ENCODE measurements around the gene BCAS1.
A peak's percentile ranks its signal among the peaks of the same experiment; 100 is the strongest.
"Not testable (repeated sequence)": the region's sequence is repeated elsewhere in the genome, so short reads cannot be mapped to it uniquely, and the experiment has no call there.

BCAS1 gene

GRCh38 chr20:53940907-53941545, 129.4 kb downstream of the BCAS1 start:
- DNase-seq: peak; percentile 49 to 76 (median 66)

- no peak for DNase-seq
These were observed 130.1 kb downstream of the BCAS1 start for GRCh38 chr20:53940360-53940702.

- DNase-seq: peak; percentile 97 to 98 (median 98)
These were observed 130.6 kb downstream of the BCAS1 start for GRCh38 chr20:53939572-53940359.

- DNase-seq: peak in 1 of 4 experiments; percentile 28
These were observed 131.2 kb downstream of the BCAS1 start for GRCh38 chr20:53939190-53939571.

GRCh38 chr20:53938739-53939138, 131.7 kb downstream of the BCAS1 start:
- DNase-seq: no peak

GRCh38 chr20:53937929-53938367, 132.4 kb downstream of the BCAS1 start:
- DNase-seq: peak; percentile 58 to 82 (median 76)

GRCh38 chr20:53937339-53937741, 133.1 kb downstream of the BCAS1 start:
- peak in 3 of 4 experiments; percentile 21 to 36 (median 32) for DNase-seq

GRCh38 chr20:53935344-53936084, 134.9 kb downstream of the BCAS1 start:
- DNase-seq: peak; percentile 38 to 70 (median 62)

- DNase-seq: peak; percentile 64 to 78 (median 73)
These were observed 135.7 kb downstream of the BCAS1 start for GRCh38 chr20:53934421-53935343.

GRCh38 chr20:53933232-53933846, 137.1 kb downstream of the BCAS1 start:
- no peak for DNase-seq

GRCh38 chr20:53932655-53933192, 137.7 kb downstream of the BCAS1 start:
- not testable (repeated sequence) for DNase-seq

- DNase-seq: no peak
These were observed 138.8 kb downstream of the BCAS1 start for GRCh38 chr20:53931597-53931996.

GRCh38 chr20:53930651-53931504, 139.5 kb downstream of the BCAS1 start:
- peak in 2 of 4 experiments; percentile 60 to 64 for DNase-seq

- no peak for DNase-seq
These were observed 140.3 kb downstream of the BCAS1 start for GRCh38 chr20:53929974-53930650.

GRCh38 chr20:53929399-53929798, 141.0 kb downstream of the BCAS1 start:
- DNase-seq: peak in 3 of 4 experiments; percentile 58 to 59 (median 59)

- no peak for DNase-seq
These were observed 142.4 kb downstream of the BCAS1 start for GRCh38 chr20:53927990-53928389.

- peak; percentile 61 to 88 (median 74) for DNase-seq
These were observed 143.9 kb downstream of the BCAS1 start for GRCh38 chr20:53926428-53927028.

GRCh38 chr20:53925651-53926401, 144.6 kb downstream of the BCAS1 start:
- DNase-seq: no peak
